Germinal center (tissue), 1 donor: ENCODE measurements around the gene OR2A7.
"Not testable (repeated sequence)": the region's sequence is repeated elsewhere in the genome, so short reads cannot be mapped to it uniquely, and the experiment has no call there.

Experiments used
- DNase-seq: peaks from one replicate; pipeline ENCODE4 v3.0.0; 2012; ENCODE audit warnings: mixed read lengths, low spot score

Gene OR2A7, protein sequence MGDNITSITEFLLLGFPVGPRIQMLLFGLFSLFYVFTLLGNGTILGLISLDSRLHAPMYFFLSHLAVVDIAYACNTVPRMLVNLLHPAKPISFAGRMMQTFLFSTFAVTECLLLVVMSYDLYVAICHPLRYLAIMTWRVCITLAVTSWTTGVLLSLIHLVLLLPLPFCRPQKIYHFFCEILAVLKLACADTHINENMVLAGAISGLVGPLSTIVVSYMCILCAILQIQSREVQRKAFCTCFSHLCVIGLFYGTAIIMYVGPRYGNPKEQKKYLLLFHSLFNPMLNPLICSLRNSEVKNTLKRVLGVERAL

DNA sequence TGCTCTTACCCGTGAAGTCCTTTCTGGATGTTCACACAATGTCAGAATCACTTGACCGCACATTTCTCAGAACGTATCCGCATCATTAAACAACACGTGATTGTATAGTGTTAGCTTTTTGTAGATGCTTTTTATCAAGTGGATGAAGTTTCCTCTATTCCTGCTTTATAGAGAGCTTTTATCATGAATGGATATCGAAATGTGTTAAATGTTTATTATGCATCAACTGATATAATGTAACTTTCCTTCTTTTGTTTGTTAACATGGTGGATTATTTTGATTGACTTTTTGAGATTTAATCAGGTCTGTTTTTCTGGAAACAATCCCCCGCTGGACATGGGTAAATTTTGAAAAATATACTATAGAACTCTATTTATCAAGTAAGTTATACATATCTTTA lies at the start of gene OR2A7:
Gene OR2A7 (minus strand): TSS at position 101 of the 400 bp plus-strand sequence. CDS start 5,164 bp downstream, outside the sequence.
- DNase-seq, result not testable (repeated sequence)

DNA sequence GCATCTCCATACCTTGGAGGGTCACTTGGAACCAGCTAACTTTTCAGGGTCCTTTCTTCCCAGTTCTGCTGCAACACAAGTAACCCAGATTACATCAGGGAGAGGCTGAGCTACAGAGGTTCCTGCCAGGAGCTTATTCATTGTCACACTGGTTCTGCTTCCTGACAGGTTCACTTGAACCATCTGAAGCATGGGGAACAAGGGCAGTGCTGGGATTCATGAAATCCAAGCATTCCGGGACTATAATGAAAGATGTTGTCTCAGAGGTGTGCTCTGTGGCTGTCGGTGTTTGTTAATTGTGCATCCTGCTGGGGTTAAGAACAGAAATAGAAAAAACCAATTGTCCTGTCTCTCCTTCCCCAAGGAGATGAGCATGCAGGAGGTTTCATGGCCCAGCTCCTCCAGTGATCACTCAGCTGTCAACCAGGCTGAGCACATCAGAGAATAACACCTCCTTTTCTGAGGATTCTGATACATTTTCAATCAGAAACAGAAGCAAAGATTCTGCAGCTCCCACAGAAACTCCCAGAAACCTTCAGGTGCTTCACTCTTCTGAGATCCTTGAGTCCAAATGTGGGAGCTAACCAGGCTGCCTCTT lies 47.4 kb upstream of the OR2A7 start, which contains the start of gene OR2A1:
Gene OR2A1 (plus strand): TSS at position 548 of the 598 bp plus-strand sequence. CDS start 5,706 bp downstream, outside the sequence.
- DNase-seq, result not testable (repeated sequence)

DNA sequence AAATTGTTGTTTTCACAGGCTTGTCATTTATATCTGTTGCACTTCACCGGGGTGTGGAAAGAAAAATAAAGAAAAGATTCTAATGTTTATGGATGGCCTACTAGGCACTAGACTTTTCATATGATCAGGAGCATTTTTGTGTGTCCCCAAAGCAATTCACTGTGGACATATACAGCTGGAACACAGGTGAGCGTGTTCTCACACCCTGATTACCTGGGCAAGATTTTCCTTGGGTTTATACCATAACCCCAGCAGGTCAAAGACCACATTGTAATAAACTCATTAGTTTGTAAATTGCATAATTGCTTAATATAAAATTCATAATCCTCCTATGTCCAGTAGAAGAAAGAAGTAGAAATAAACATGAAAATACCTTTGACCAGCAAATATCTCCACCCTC lies 46.6 kb upstream of the OR2A7 start:
- DNase-seq, result not testable (repeated sequence)

DNA sequence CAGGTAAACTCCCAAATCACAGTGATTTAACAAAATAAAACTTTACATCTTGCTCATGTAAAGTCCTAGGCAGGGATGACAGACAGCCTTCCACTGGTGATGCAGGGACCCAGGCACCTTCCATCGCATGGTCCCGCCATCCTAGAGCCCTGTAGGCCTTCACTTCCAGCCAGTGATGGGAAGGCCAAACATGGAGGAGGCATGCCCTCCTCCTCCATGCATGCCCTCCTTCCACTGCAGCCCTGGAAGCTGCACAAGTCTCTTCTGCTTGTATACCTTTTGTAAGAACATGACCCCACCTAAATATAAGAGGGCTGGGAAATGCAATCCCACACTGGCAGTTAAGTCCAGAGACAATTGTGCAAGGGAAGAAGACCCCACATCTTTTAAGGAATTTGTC lies 45.1 kb upstream of the OR2A7 start:
- DNase-seq, result not testable (repeated sequence)

DNA sequence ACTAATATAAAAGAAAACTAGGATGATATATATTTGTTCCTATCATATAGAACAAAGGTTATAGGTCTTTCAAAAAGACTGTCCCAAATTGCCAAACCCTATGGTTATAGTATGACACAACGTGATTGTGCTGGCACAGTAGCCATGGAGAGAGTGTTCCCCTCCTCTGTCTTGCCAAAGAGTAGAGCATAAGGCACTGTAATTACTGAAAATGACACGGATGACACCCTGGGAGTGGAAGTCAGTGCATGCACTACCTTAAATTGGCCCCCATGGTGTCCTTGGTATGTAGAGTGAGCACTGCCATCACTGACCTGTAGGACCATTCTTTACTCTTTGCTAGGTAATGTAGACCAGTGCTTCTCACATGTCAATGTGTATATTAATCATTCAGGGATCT lies 40.6 kb upstream of the OR2A7 start:
- not testable (repeated sequence) for DNase-seq

DNA sequence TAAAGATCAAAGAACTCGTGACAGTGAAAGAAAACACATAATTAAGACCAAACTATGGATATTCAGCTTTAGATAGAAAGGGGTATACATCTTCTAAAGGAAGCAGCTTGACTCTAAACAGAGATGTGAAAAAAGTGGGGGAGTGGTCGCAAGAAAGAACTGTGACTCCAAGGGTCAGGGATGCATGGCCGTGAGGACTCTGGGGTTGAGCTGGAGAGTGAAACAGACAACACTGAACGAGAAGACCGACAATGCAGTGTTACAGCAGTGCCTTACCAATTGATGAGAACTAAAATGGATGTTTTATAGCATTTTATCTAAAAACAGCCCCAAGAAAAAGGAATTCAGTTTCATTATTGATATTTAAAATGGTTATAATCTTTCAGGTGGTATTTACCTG lies 39.0 kb upstream of the OR2A7 start:
- not testable (repeated sequence) for DNase-seq

DNA sequence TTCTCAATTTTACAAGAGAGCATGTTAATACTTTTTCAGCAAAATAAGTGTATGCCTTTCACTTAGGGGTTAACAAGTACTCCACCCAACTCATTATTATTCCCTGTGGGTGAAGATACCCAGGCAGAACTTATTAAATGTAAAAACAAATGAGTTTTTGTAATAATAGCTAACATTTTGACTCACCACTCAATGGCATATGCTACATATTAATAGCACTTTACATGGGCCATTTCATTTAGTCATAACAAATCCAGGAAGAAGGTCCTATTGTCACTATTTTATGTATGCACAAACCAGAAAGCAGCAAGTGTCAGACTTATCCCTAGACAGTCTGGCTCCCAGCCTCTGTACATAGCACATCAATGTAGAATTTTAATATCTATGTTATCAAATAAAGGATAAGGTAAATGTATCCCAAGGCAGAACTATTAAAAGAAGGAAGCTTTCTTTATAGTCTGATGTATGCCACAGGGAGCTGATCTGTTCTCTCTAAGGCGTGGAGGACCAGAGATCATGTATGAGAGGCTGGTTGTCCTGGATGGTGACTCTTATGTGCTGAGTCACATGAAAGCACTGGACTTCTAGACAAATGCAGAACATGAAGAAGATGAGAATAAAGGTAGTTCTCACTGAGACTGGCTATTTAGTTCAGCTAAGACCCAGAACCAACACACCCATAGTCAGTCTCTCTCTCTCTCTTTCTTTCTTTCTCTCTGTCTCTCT lies 38.1 kb upstream of the OR2A7 start:
- not testable (repeated sequence) for DNase-seq

DNA sequence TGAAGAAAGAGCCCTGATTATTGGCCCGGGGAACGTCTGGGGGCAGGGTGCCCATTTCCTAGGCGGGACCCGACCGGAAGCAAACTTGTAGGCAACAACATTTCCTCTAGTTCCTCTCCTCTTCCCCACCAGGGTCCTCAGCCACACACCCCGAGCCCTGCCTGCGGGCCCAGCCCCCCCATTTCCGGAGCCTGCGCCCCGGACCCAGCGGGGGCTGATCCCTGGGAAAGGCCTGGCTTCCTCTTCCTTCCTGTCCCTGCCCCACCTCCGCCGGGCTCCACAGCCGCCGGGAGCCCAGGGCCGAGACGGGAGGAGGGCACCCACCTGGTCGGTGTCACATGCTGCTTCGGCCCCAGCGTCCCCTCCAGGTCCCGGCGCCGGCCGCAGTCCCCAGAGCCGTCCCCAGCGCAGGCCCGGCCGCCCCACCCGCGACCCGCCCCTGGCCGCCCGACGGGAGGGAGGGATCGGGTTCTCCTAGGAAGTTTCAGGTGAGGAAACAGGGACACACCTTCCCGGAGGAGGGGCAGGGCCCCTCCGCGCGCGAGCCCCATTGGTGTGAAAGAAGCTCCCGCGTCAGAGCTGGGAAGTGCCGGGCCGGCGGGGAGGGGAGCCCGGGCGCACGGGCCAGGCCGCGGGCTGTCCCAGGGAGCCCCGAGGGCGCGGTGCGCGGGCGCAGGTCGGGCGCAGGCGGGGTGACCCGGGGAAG lies 29.4 kb upstream of the OR2A7 start:
- DNase-seq, result not testable (repeated sequence)

DNA sequence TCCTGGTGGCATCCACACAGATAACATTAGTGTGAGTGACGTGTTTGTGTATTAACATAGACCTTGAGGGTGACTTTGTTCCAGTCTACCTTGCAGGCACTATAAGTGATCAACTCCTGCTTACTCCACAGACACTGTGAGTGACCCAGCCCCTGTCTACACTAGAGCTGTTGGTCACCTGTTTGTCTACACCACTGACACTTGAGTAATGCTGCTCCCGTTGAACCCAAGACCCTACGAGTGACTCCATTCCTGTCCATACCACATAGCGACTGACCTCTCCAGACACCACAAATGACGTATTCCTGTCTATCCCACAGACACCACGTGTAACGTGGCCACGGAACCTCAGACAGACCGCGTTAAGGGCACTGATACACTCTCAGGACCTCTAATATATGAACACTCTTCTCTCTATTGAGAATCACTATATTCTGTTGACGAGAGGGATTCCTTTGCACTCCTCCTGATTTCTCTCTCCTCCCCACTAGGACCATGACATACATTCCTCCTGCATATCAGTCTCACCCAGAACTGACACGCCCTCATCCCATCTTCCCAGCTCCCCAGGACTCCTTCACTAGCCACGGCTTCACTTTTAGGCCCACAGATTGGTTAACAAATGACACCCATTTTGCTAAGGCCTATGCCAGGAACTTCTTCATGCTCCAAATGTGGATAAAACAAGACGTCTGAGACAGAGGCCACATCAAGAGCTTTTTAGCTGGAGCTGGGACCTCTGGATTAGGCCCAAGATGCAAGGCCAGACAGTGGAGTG lies 28.0 kb upstream of the OR2A7 start:
- not testable (repeated sequence) for DNase-seq

DNA sequence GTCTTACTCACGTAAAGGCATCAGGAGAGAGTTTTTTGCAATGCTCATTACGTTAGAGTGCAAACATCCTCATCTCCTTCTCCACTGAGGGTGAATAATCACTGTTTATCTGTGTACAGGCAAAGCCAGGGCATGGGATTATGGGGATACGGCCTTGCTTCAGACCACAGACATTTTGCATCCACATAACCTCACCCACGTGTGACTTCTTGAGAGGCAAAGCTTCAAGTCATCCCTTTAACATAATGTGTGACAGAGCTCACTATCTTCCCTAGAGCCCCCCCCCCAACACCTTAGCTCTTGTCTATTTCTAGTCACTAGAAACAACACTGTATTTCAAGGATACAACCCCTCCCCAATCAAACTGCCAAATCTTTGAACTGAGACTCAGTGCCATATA lies 27.0 kb upstream of the OR2A7 start:
- not testable (repeated sequence) for DNase-seq

DNA sequence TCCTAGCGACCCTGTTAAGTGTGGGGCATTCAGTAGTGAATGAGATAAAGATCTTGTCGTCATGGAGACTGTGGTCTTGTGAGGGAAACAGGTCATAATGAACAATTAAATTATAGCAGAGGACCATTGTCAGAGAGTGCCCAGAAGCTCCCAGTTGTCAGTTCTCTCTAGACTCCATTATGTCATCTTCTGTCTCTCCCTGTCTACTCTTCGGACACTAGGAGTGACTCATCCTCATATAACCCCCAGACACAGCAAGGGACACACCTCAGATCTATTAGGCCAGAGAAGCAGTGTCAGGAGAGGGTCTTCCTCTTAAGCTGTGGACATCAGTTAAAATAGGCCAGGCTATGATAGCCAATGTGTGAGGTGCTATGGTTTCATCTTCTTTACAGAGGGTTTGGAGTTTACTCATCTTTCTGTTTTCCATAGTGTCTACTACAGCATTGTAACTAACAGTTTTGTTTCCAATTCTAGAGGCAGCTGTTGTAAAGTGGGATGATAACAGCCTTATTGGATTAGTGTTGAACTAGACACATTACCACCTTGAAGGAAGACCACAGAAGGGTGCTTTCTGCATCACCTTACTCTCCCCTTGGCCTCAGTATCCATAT lies 22.7 kb upstream of the OR2A7 start:
- DNase-seq, result not testable (repeated sequence)

DNA sequence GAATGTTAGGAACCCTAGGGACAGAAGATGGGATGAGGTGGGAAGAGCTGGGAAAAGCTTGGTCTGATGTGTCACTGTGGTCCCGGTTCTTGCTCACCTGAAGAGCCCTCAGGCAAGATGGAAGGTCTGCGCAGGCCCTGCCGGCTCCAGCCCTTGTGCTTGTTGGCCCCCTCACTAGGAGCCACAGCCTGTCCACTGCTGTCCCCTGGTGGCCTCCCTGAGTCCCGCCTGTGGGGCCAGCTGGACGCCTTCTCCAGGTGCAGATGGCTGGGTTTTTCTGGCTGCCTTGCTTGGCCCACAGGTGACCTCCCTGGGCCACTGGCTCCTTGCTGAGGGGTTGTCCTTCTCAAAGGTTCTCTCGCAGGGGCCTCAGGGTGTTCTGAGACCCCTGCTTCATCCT lies 19.1 kb upstream of the OR2A7 start:
- not testable (repeated sequence) for DNase-seq

DNA sequence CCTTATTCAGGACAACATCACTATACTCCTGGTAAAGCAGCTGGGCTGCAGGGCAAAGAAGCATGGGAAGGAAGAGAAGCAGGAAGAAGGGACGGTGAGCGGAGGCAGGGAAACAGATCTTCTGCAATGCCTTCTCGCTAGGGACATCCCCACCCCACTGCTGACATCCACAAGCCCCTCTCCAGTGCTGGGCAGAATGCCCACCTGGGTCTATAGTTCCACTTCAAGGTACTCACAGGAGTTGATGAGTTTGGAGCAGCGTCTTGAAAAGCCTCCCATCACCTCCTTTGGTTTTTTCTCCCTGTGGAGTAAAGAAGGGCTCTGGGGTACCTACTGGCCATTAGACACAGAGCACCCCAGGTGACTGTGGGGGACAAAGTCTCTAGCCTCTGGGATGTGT lies 17.9 kb upstream of the OR2A7 start:
- DNase-seq, result not testable (repeated sequence)

DNA sequence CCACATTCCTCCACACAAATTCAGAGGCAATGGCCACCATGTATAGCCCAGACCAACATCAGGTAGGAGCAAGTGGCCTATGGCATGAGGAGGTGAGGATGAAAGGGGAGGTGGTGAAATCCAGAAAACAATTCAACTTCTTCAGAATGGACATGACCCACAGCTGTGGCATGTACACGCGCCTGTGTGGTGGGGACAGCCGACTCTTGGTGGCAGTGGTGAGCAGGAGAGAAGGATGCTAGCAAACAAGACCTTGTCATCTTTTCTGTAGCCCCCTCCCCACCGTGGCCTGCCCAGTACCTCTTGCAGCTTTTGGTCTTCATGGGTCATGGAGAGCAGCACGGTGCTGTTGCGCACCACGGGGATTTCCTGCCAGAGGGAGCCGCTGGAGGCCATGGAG lies 17.4 kb upstream of the OR2A7 start:
- DNase-seq, result not testable (repeated sequence)

DNA sequence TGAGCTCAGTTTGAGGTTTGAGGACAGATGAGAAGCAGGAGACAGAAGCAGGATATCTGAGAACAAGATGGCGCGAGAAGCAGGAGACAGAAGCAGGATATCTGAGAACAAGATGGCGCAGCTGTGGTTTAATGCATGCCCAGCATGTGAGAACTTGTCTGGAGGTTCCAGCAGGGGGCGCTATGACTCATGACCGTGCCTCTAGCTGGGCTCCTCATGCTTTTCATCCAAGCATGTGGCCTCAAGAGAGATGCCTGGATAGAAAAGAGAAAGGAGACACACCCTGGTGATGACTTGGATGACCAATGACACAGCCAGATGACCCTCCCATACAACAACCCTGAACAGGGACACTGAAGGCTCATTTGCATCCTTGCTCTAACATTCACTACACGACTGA lies 15.4 kb upstream of the OR2A7 start:
- DNase-seq, result not testable (repeated sequence)

DNA sequence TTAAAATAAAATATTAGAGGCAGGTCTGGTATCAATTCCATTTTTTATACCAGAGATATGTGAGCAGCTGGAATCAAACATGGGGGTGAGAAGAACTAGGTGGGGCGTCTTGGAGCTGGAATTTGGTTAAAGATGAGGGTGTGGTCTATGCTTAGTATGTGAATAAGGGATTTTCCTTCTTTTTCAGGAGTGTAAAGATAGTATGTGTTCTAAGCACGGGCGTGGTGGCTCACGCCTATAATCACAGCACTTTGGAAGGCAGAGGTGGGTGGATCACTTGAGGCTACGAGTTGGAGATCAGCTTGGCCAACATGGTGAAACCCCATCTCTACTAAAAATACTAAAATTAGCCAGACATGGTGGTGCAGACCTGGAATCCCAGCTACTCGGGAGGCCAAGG lies 10.7 kb upstream of the OR2A7 start:
- not testable (repeated sequence) for DNase-seq

DNA sequence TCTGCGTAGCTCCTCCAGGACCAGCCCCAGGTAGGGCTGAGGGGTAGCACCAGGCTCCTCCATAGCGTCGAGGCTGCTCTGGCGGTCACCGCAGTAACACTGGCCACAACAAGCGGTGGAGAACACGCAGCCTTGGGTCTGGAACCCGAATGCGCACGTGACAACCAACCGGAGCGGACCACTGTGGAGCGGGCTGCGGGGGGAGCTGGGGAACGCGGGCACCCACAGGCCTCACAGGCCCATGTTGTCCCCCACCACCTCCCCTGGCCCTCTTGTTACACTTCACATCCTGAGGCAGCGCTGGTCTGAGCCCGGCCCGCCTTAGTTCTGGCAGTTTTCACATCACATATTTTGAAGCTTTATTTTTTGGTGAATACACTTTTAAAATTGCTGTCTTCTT lies 4.6 kb upstream of the OR2A7 start, which contains the start of gene CTAGE8:
Gene CTAGE8 (minus strand): TSS at position 101 of the 400 bp plus-strand sequence. CDS start 38 bp downstream, at position 63.
- not testable (repeated sequence) for DNase-seq

DNA sequence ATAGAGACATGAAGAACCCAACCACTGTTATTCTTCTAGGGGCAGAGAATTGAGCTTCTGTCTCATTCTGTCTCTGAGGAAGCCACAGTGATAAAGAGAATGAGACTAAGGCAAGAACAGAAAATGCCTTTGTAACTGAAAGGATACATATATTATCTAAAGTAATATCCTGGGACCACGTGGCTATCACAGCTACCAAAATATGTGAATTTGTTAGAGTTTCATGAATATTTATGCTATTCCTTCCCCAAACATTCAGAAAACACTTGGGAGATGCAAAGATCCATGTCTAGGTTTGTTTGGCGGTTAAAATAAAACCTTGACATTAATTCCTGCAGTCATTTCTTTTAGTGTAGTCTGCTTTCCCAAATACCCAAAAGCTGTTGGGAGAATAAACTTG lies 2.5 kb downstream of the OR2A7 start:
- not testable (repeated sequence) for DNase-seq

DNA sequence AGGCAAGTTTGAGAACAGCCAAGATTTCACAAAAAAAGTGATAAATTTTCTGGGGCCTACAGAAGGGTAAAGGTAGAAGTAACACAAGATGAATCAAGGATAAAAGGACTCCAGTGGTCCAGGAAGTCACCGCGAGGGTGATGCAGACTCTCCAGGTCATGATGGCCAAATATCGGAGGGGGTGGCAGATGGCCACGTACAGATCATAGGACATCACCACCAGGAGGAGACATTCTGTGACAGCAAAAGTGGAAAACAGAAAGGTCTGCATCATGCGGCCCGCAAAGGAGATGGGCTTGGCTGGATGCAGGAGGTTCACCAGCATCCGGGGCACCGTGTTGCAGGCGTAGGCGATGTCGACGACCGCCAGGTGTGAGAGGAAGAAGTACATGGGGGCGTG lies 5.5 kb downstream of the OR2A7 start:
- DNase-seq, result not testable (repeated sequence)

DNA sequence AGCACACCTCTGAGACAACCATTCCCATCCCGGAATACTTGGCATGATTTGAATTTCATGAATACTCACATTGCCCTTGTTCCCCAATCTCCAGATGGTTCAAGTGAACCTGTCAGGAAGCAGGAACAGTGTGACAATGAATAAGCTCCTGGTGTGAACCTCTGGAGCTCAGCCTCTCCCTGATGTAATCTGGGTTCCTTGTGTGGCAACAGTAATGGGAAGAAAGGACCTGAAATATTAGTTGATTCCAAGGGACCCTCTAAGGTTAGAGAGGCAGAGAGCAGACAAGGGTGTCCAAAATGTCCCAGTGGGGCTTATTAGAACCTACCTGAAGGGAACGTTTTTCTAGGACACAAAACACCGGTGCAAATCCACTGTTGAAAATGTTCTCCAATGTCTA lies 8.5 kb downstream of the OR2A7 start:
- no peak for DNase-seq

DNA sequence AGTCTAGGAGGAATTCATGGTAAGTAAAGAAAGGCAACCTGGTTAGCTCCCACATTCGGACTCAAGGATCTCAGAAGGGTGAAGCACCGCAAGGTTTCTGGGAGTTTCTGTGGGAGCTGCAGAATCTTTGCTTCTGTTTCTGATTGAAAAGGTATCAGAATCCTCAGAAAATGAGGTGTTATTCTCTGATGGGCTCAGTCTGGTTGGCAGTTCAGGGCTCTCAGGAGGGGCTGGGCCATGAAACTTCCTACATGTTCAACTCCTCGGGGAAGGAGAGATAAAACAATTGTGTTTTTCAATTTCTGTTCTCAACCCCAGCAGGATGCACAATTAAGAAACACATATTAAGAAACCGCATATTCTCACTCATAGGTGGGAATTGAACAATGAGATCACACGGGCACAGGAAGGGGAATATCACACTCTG lies 9.1 kb downstream of the OR2A7 start:
- no peak for DNase-seq
